Psoas muscle (tissue), 8 donors: ENCODE measurements around the gene CATSPERZ. TPM values are rescaled to one million over a fixed set of nuclear protein-coding genes. Genes with fewer than 3 reads are reported as not detected.

Source experiments
- ATAC-seq, 4 donors: fragments of 200-7000 bp; cut with Tn5 transposase; one replicate each; pipeline ENCODE4 v1.9.1; 2020; ENCODE audit warnings: moderate library complexity in 3 of 4, mild to moderate bottlenecking in 2 of 4
- DNase-seq, 2 donors: peaks; one replicate each; pipeline ENCODE4 v3.0.0-alpha.2; 2020
- H3K27ac ChIP-seq: fragments of 200-600 bp; one replicate; pipeline ENCODE4 v1.8.0; 2022
- H3K27me3 ChIP-seq, 3 donors: fragments of 200-600 bp in 1 of 3; one replicate each; pipeline versions ENCODE4 v1.6.1 to v1.8.0; 2013 to 2022; ENCODE audit warnings: low read length in 2 of 3, mild to moderate bottlenecking in 2 of 3, moderate library complexity in 1 of 3; ENCODE audit not compliant: insufficient read depth in 3 of 3
- H3K36me3 ChIP-seq, 2 donors: fragments of 200-600 bp in 1 of 2; one replicate each; pipeline versions ENCODE4 v1.6.1 to v1.8.0; 2013 to 2022; ENCODE audit warnings: low read depth in 1 of 2, mild to moderate bottlenecking in 1 of 2, moderate library complexity in 1 of 2; ENCODE audit not compliant: insufficient read depth in 1 of 2
- H3K4me1 ChIP-seq: fragments of 200-600 bp; one replicate; pipeline ENCODE4 v1.8.0; 2022
- H3K4me3 ChIP-seq: fragments of 200-600 bp; one replicate; pipeline ENCODE4 v1.8.0; 2022; ENCODE audit warnings: mild to moderate bottlenecking
- H3K9me3 ChIP-seq: fragments of 200-600 bp; one replicate; pipeline ENCODE4 v1.8.0; 2022
- CTCF ChIP-seq: fragments of 200-600 bp; IDR thresholded peaks from one replicate; pipeline ENCODE4 v1.8.0; 2022; ENCODE audit warnings: antibody characterized with exemption
- WGBS, 3 donors: extraction: QIAGEN DNeasy Blood & Tissue Kit; methylation state at CpG; one replicate each; pipeline versions ENCODE4 v1.1.6 to v1.1.7; 2013; 5-methylcytosine and 5-hydroxymethylcytosine counted together
- intact Hi-C, 2 donors: fragments of 100-400 bp; cut with DNase I; formaldehyde crosslinking; loops; one replicate each; pipeline versions ENCODE4 v1.11.0 to v1.14.2; 2022
- polyA plus RNA-seq, 3 donors: library from polyadenylated mRNA; stranded (reverse); fragments of 200-250 nt; gene quantifications; one replicate each; pipeline ENCODE4 v1.2.3, GENCODE V29; 2013
- total RNA-seq, 4 donors: library from RNA; stranded (reverse); fragmentation: NEBNext Ultra II Directional in 2 of 4; extraction: Animal tissue kit (Norgen Biotek cat#: 25700) in 2 of 4; gene quantifications; one replicate each; pipeline versions ENCODE4 v1.2.1 to v1.2.4, GENCODE V29; 2021 to 2023
- donor health status: healthy with polysubstance abuse.
- donor health status: DM: no; HTN: no; CAD: no; lungs with moderate emphysema.
- donor health status: Bipolar disorder and iron deficiency.
- donor health status: healthy.
- donor health status: DM: yes; HTN: yes; CAD: no.
- donor health status: DM: no; HTN: no; CAD: no.
- donor health status: DM: no; HTN: no; CAD: no.
- donor health status: DM: yes; HTN: yes; CAD: no.

Gene CATSPERZ
- total and polyA plus RNA-seq, 7 donors = 0.05 TPM; not detected in 6

GRCh38 chr11:64303109-64304031 is 3.2 kb downstream of the CATSPERZ start:
- Histone ChIP-seq H3K27me3 (peaks cover 0 to 34% (median 6%) of the 10 kb centered on the region in 3 donors), H3K4me1 (peaks cover 35% of the 10 kb centered on the region), H3K9me3 (no peaks in the 10 kb centered on the region), H3K4me3 (peak overlapping the region; percentile 87), H3K27ac (peak overlapping the region; percentile 90), H3K36me3 (peaks cover 5 to 8% of the 10 kb centered on the region in 2 donors)
- 75 to 82% (median 78%) methylated on average over 13 of the region's 13 CpGs for WGBS, 3 donors
- intact Hi-C loops = loop anchor here (5.0 kb wide), 2 partner anchors 51 to 96 kb away; partner anchors contain the start of genes FERMT3 (in 1 of the 2) and PLCB3 (in 1 of the 2)
- DNase-seq (no peak), ATAC-seq (no peak)
- TF ChIP-seq CTCF = no peak

- H3K27me3 ChIP-seq = peaks cover 0 to 28% (median 4%) of the 10 kb centered on the region in 3 donors
- 52 to 59% (median 57%) methylated on average over 5 of the region's 5 CpGs for WGBS, 3 donors
- H3K9me3 ChIP-seq = no peaks in the 10 kb centered on the region
- peaks cover 35% of the 10 kb centered on the region for H3K4me1 ChIP-seq
- H3K36me3 ChIP-seq = peaks cover 5 to 8% of the 10 kb centered on the region in 2 donors
- no peak for DNase-seq
- peak overlapping the region; percentile 90 for H3K27ac ChIP-seq
- no peak for ATAC-seq
- no peak for TF ChIP-seq CTCF
- intact Hi-C loops = loop anchor here (5.0 kb wide), 2 partner anchors 52 to 97 kb away; partner anchors contain the start of genes FERMT3 (in 1 of the 2) and PLCB3 (in 1 of the 2)
- peak overlapping the region; percentile 87 for H3K4me3 ChIP-seq
Observed at GRCh38 chr11:64304032-64304315, 3.8 kb downstream of the CATSPERZ start.

GRCh38 chr11:64304316-64305072 is 4.3 kb downstream of the CATSPERZ start:
- Histone ChIP-seq H3K27ac (peak overlapping the region; percentile 90), H3K4me3 (peak overlapping the region; percentile 87), H3K9me3 (no peaks in the 10 kb centered on the region), H3K36me3 (peaks cover 5 to 8% of the 10 kb centered on the region in 2 donors), H3K27me3 (peaks cover 0 to 23% (median 4%) of the 10 kb centered on the region in 3 donors), H3K4me1 (peaks cover 32% of the 10 kb centered on the region)
- DNase-seq (peak; percentile 94 to 96), ATAC-seq (peak; percentile 56 to 73 (median 64))
- peak; percentile 83 for TF ChIP-seq CTCF
- intact Hi-C loops = loop anchor here (5.0 kb wide), 2 partner anchors 52 to 97 kb away; partner anchors contain the start of genes FERMT3 (in 1 of the 2) and PLCB3 (in 1 of the 2)
- WGBS, 3 donors = 0 to 1% (median 1%) methylated on average over 46 of the region's 46 CpGs

- 0% methylated on average over 56 to 81 of the region's 81 CpGs for WGBS, 3 donors
- intact Hi-C loops = no loop called here
- Histone ChIP-seq H3K27ac (peak within 1 kb of the TSS; percentile 90), H3K36me3 (peaks cover 5 to 8% of the 10 kb centered on the region in 2 donors), H3K9me3 (no peaks in the 10 kb centered on the region), H3K4me1 (peaks cover 25% of the 10 kb centered on the region), H3K4me3 (peak within 1 kb of the TSS; percentile 87), H3K27me3 (peaks cover 0 to 16% (median 4%) of the 10 kb centered on the region in 3 donors)
- peak; percentile 100 for DNase-seq
- ATAC-seq = peak; percentile 90
- TF ChIP-seq CTCF = no peak
Observed at GRCh38 chr11:64305075-64305690, 5.0 kb downstream of the CATSPERZ start, which contains the start of gene ESRRA. ESRRA (plus strand) TSS chr11:64305524; CDS start chr11:64307180, 1,656 bp downstream.
